RWPE1 (cell line): ENCODE data around the gene LAMA3.

Experiments used
- CTCF ChIA-PET: fragments of 350-600 bp; sonication (Branson Sonifier 250); formaldehyde crosslinking; extraction: SDS; loops from one replicate; lab custom pipeline; 2021; lab: Yijun Ruan, JAX
- POLR2A ChIA-PET: fragments of 400-600 bp; formaldehyde crosslinking; extraction: SDS; loops from one replicate; lab custom pipeline; 2020; ENCODE audit warnings: antibody characterized with exemption; ENCODE audit not compliant: low non-redundant PET; lab: Yijun Ruan, JAX
- DNase-seq: peaks from one replicate; pipeline ENCODE4 v3.0.0; 2012; ENCODE audit warnings: low spot score
- H3K27ac ChIP-seq: fragments of 450-650 bp; 2 replicates; pipeline ENCODE4 v1.5.1; 2017
- CTCF ChIP-seq: fragments of 450-650 bp; conservative IDR thresholded peaks from 2 replicates; pipeline ENCODE4 v1.5.1; 2017; ENCODE audit warnings: low read depth, mild to moderate bottlenecking

LAMA3 gene

GRCh38 chr18:23803755-23804154 lies 114.5 kb downstream of the LAMA3 start:
- TF ChIP-seq CTCF: no peak
- POLR2A ChIA-PET: no interaction called here
- H3K27ac ChIP-seq: no peak overlapping the region
- no peak for DNase-seq
- CTCF ChIA-PET: no interaction called here

- TF ChIP-seq CTCF: no peak
- ChIA-PET POLR2A (no interaction called here), CTCF (no interaction called here)
- DNase-seq: no peak
- H3K27ac ChIP-seq: no peak overlapping the region
Observed at GRCh38 chr18:23805898-23806297, 116.6 kb downstream of the LAMA3 start.

GRCh38 chr18:23809415-23809814 lies 120.2 kb downstream of the LAMA3 start:
- TF ChIP-seq CTCF: no peak
- H3K27ac ChIP-seq: no peak overlapping the region
- ChIA-PET CTCF (no interaction called here), POLR2A (no interaction called here)
- DNase-seq: no peak

- DNase-seq: no peak
- H3K27ac ChIP-seq: no peak overlapping the region
- CTCF ChIA-PET: interaction anchor here (0.6 kb wide), 1 partner anchor 107 kb away, joined by 3 read pairs; no protein-coding TSS in a partner anchor
- no peak for TF ChIP-seq CTCF
- POLR2A ChIA-PET: no interaction called here
Observed at GRCh38 chr18:23810396-23810795, 121.1 kb downstream of the LAMA3 start.

- DNase-seq: no peak
- POLR2A ChIA-PET: no interaction called here
- no peak for TF ChIP-seq CTCF
- no peak overlapping the region for H3K27ac ChIP-seq
- CTCF ChIA-PET: interaction anchor here (0.7 to 1.3 kb wide), 2 partner anchors 184 to 189 kb away, joined by 3 to 5 read pairs; no protein-coding TSS in a partner anchor
Observed at GRCh38 chr18:23811176-23811575, 121.9 kb downstream of the LAMA3 start.

- peak; percentile 73 for TF ChIP-seq CTCF
- ChIA-PET POLR2A (no interaction called here), CTCF (no interaction called here)
- peak; percentile 27 for DNase-seq
- no peak overlapping the region for H3K27ac ChIP-seq
Observed at GRCh38 chr18:23812546-23813440, 123.5 kb downstream of the LAMA3 start.
